ENCODE results near the gene KRTAP25-1.

The KRTAP25-1 gene

DNA sequence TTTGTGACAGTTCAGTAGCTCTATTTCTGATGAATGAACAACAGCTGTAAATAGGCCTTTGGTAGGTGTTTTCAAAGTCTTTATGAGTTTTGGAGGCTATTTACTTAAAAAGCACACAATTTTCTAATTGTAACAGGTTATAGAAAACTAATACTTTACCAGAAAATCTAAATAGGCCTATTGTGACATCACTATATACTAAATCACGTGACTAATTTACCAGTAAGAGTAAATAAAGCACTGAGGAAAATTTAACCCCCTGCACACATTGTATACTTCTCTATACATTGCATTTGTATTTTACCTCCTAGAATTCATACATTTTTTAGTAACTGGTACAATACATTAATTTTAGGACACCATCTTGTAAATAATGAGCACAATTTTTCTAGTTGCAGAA lies 15.8 kb upstream of the KRTAP25-1 start:
- DNase-seq (ENCODE audit: low read depth, low spot score): no peak
- TF ChIP-seq, protein P1, sequence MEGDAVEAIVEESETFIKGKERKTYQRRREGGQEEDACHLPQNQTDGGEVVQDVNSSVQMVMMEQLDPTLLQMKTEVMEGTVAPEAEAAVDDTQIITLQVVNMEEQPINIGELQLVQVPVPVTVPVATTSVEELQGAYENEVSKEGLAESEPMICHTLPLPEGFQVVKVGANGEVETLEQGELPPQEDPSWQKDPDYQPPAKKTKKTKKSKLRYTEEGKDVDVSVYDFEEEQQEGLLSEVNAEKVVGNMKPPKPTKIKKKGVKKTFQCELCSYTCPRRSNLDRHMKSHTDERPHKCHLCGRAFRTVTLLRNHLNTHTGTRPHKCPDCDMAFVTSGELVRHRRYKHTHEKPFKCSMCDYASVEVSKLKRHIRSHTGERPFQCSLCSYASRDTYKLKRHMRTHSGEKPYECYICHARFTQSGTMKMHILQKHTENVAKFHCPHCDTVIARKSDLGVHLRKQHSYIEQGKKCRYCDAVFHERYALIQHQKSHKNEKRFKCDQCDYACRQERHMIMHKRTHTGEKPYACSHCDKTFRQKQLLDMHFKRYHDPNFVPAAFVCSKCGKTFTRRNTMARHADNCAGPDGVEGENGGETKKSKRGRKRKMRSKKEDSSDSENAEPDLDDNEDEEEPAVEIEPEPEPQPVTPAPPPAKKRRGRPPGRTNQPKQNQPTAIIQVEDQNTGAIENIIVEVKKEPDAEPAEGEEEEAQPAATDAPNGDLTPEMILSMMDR (IDR thresholded peaks at IDR 0.05; ENCODE audit: insufficient read depth, low read length, missing control alignments): no peak
- no peak overlapping the region for H3K4me3 ChIP-seq (ENCODE audit: low read depth, low read length)
- ChIA-PET POLR2A (no interaction called here), CTCF (no interaction called here)

DNA sequence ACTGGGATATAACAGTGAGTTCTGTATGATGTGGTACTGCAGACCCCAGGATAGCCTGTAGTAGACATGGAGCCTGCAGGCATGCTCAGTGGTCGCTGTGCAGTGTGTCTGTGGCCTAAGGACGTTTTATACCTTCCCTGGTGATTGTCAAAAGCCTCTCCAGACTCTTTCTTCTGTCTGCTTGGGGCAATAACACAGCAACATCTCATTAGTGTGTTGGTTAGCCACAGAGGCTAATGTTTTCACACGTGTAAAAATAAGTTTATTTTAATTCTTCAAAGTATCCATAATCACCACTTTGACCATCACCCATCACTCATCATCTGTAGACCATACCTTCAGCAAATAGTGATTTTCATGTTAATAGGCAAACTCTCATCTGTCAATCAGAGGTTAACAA lies 6.5 kb downstream of the KRTAP25-1 start, which contains the start of gene KRTAP24-1:
Gene KRTAP24-1 (minus strand): TSS at position 101 of the 400 bp plus-strand sequence. CDS start 18 bp downstream, at position 83.
- ChIA-PET CTCF (no interaction called here), POLR2A (interaction anchor here (0.6 kb wide), 1 partner anchor 11 kb away, joined by 3 read pairs; no protein-coding TSS in a partner anchor)
- TF ChIP-seq, protein P1 (IDR thresholded peaks at IDR 0.05; ENCODE audit: insufficient read depth, low read length, missing control alignments): no peak
- no peak for DNase-seq (ENCODE audit: low read depth, low spot score)
- no peak within 1 kb of the TSS for H3K4me3 ChIP-seq (ENCODE audit: low read depth, low read length)

DNA sequence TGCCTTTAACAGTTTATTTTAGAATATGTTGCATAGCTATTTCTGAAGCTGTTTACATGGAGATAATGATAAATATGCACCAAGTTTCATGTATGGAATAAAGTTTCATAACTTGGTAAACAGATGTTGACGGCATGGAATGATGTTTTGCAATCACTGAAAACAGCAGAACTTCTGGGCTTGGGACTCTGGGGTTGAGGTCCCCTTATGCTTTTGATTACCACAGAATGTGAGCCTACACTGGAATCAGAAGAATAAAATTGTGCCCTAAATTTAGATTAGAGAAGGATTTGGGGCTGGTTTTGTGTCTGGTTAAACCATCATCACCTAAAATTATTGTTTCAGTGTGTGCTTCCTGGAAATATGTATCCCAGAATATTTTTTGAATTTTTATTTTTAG lies 17.7 kb downstream of the KRTAP25-1 start:
- ChIA-PET CTCF (no interaction called here), POLR2A (interaction anchor here (0.6 kb wide), 1 partner anchor 11 kb away, joined by 3 read pairs; no protein-coding TSS in a partner anchor)
- TF ChIP-seq, protein P1 (IDR thresholded peaks at IDR 0.05; ENCODE audit: insufficient read depth, low read length, missing control alignments): no peak
- DNase-seq (ENCODE audit: low read depth, low spot score): no peak
- H3K4me3 ChIP-seq (ENCODE audit: low read depth, low read length): no peak overlapping the region

DNA sequence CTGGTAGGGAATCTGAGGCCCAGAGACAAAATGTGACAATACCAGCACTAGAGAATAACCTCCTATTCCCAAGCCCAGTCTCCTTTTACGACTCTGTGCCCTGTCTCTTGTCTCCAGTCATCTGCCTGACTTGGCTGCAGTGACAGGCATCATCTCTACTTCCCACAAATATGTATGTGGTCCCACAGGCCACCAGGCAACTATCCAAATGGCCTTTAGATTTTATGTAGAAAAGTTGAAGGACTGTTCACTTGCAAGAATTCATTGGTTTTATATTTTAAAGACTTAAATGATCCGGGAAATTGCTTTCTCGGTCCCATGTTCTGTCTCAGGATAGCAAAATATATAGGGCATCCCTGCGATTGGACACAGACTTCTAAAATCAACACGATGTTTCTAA lies 18.2 kb downstream of the KRTAP25-1 start:
- ChIA-PET CTCF (no interaction called here), POLR2A (no interaction called here)
- no peak overlapping the region for H3K4me3 ChIP-seq (ENCODE audit: low read depth, low read length)
- DNase-seq (ENCODE audit: low read depth, low spot score): no peak
- TF ChIP-seq, protein P1 (IDR thresholded peaks at IDR 0.05; ENCODE audit: insufficient read depth, low read length, missing control alignments): no peak

DNA sequence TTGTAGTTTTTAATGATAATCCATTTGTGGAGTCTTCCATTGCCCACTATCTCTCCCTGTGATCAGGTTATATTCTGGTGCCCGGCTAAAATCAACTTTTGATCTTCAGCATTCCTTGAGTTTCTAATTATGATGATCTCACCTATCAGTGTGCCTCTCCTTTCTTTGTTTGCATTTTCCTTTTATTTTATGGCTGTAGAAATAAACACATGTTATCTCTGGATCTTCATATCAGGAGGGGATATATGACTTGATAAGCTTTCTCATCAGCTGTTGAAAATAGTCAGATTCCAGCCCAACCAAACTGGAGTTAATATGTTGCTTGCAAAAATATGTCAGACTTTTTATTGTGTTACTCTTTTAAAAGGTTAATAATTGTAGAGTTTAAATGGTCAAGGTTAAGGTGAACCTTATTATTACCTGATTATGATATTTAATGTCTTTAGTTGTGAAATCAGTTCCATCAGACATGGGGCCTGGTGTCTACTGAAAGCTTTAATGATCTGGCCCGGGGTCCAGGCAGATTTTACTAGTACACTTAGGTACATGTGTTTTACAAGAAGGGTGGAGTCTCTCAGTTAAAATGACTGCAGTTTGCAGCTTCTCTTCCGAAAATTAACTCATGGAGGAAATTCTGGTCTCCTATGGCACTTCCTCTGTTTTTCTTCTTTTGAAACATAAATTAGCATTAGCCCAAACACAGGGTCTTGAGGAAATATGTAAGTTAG lies 19.3 kb downstream of the KRTAP25-1 start:
- H3K4me3 ChIP-seq (ENCODE audit: low read depth, low read length): no peak overlapping the region
- ChIA-PET CTCF (no interaction called here), POLR2A (no interaction called here)
- TF ChIP-seq, protein P1 (IDR thresholded peaks at IDR 0.05; ENCODE audit: insufficient read depth, low read length, missing control alignments): no peak
- DNase-seq (ENCODE audit: low read depth, low spot score): no peak

DNA sequence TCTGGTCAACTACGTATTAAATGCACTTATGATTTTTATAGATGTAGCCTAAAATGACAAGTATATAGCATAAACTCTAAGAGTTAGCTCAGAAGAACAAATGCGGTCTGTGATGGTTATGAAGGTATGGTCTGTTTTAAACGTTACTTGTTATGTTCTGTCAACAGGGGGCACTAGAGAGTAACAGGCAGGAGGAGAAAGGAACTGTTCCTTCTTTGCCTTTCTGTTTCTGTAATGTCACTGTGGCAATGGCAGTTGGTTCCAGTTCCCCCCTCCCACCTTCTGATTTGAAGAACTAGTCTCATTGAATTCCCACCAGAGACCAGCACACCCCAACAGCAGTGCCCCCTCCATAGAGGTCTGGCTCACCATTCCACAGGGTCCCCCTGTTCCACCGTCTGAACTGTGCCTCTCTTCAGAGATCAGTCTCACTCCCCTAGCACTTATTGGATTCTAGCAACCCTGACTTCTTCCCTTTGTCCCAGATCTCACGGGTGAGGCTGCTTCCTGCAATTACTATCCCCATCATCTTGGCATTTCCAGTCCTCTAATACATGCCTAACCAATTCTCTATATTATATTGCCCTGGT lies 20.6 kb downstream of the KRTAP25-1 start:
- H3K4me3 ChIP-seq (ENCODE audit: low read depth, low read length): no peak overlapping the region
- ChIA-PET CTCF (no interaction called here), POLR2A (no interaction called here)
- TF ChIP-seq, protein P1 (IDR thresholded peaks at IDR 0.05; ENCODE audit: insufficient read depth, low read length, missing control alignments): no peak
- DNase-seq (ENCODE audit: low read depth, low spot score): no peak

Data from AG04449 (cell line).